ENCODE results near the gene POLL.

- no peak for TF ChIP-seq AR (CRISPR knock-in tag; IDR thresholded peaks at IDR 0.05)
- no peak for TF ChIP-seq NR1H2 (CRISPR knock-in tag; IDR thresholded peaks at IDR 0.05)
- no peak for TF ChIP-seq FOXJ3 (CRISPR knock-in tag; IDR thresholded peaks at IDR 0.05; ENCODE audit: borderline replicate concordance)
- TF ChIP-seq CTCF (IDR thresholded peaks at IDR 0.05), result no peak
- no peak for TF ChIP-seq JUN (CRISPR knock-in tag; IDR thresholded peaks at IDR 0.05)
- TF ChIP-seq ZNF416 (CRISPR knock-in tag; IDR thresholded peaks at IDR 0.05), result no peak
- TF ChIP-seq EMX1 (CRISPR knock-in tag; IDR thresholded peaks at IDR 0.05), result no peak
Measured at GRCh38 chr10:101578803-101579515, 9.1 kb downstream of the POLL start.

Measured in WTC11 (cell line).